ENCODE data around the gene RAB41. TPM values are rescaled to one million over a fixed set of nuclear protein-coding genes. Genes with fewer than 3 reads are reported as not detected.

RAB41 gene
- total RNA-seq, 1 experiment from 2014 or later: not detected

DNA sequence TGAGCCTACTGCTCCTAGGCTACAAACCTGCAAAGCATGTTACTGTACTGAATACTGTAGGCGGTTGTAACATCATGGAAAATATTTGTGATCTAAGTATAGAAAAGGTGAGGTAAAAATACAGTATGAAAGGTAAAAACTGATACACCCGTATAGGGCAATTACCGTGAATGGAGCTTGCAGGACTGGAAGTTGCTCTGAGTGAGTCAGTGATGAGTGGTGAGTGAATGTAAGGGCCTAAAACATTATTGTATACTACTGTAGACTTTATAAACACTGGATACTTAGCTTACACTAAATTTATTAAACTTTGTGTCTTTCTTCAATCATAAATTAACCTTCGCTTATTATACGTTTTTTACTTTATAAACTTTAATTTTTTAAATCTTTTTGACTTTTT lies 11.6 kb downstream of the RAB41 start:
- H3K79me2 ChIP-seq (ENCODE audit: low read length): peaks cover 84% of the 10 kb centered on the region
- peak overlapping the region; percentile 46; the same call in 1 of the 2 replicates for H2AFZ ChIP-seq (ENCODE audit: low read length)
- peak; percentile 59 for DNase-seq
- H3K36me3 ChIP-seq (ENCODE audit: low read depth, low read length): peaks cover 30% of the 10 kb centered on the region
- ChIA-PET CTCF (interaction anchor here (1.0 kb wide), 1 partner anchor 161 kb away, joined by 3 read pairs; the partner anchor contains the start of gene IGBP1), POLR2A (ENCODE audit: unreplicated experiment) (no interaction called here)
- peak overlapping the region; percentile 93 for H3K4me3 ChIP-seq (ENCODE audit: low read length)
- H3K27ac ChIP-seq (ENCODE audit: low read length): peak overlapping the region; percentile 29
- peaks cover 23% of the 10 kb centered on the region for H3K4me1 ChIP-seq (ENCODE audit: insufficient read depth, low read length)
- no peaks in the 10 kb centered on the region for H3K9me2 ChIP-seq (replicated peaks; ENCODE audit: low read length)
- peaks cover 15% of the 10 kb centered on the region for H4K20me1 ChIP-seq (ENCODE audit: low read length)
- intact Hi-C loops (cut with micrococcal nuclease): loop anchor here (5.0 to 10.0 kb wide), 2 partner anchors 39 to 159 kb away; partner anchors contain the start of gene IGBP1
- H3K27me3 ChIP-seq (ENCODE audit: low read length): no peaks in the 10 kb centered on the region
- peaks cover 5% of the 10 kb centered on the region for H3F3A ChIP-seq (ENCODE audit: low read length, unreplicated experiment)
- peak overlapping the region; percentile 94 for H3K4me2 ChIP-seq (ENCODE audit: low read length)
- TF ChIP-seq EZH2phosphoT487 (IDR thresholded peaks at IDR 0.05; ENCODE audit: borderline replicate concordance, low read length): no peak
- TF ChIP-seq, protein P1, sequence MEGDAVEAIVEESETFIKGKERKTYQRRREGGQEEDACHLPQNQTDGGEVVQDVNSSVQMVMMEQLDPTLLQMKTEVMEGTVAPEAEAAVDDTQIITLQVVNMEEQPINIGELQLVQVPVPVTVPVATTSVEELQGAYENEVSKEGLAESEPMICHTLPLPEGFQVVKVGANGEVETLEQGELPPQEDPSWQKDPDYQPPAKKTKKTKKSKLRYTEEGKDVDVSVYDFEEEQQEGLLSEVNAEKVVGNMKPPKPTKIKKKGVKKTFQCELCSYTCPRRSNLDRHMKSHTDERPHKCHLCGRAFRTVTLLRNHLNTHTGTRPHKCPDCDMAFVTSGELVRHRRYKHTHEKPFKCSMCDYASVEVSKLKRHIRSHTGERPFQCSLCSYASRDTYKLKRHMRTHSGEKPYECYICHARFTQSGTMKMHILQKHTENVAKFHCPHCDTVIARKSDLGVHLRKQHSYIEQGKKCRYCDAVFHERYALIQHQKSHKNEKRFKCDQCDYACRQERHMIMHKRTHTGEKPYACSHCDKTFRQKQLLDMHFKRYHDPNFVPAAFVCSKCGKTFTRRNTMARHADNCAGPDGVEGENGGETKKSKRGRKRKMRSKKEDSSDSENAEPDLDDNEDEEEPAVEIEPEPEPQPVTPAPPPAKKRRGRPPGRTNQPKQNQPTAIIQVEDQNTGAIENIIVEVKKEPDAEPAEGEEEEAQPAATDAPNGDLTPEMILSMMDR (conservative IDR thresholded peaks at IDR 0.05; ENCODE audit: low read depth, low read length): no peak
- TF ChIP-seq EZH2 (IDR thresholded peaks at IDR 0.05; ENCODE audit: low read length, unreplicated experiment): no peak
- peak; percentile 48 for ATAC-seq
- H3K9me3 ChIP-seq (ENCODE audit: low read length): no peaks in the 10 kb centered on the region
- no TSS peak for BruUV-seq (replicated peaks)
- H3K9ac ChIP-seq (ENCODE audit: low read length): no peak overlapping the region

DNA sequence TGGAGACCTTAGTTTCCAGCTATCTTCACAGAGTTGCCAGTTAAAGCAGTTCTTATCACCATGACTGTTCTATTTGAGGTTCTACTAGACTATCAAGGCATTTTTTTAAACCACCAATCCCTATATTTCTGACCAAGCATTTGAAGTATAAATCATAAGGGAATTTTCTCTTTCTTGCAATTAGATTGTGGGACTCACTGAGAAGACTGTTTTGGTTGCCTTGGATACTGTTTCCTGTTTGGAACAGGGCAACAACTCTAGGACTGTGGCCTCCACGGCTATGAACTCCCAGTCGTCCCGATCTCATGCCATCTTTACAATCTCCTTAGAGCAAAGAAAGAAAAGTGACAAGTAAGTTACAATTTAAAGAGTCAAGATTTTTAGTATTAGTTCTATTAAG lies 19.7 kb downstream of the RAB41 start:
- H2AFZ ChIP-seq (ENCODE audit: low read length): no peak overlapping the region
- DNase-seq (no peak), ATAC-seq (no peak)
- H3K4me1 ChIP-seq (ENCODE audit: insufficient read depth, low read length): no peaks in the 10 kb centered on the region
- CTCF ChIA-PET: no interaction called here
- H3K9ac ChIP-seq (ENCODE audit: low read length): no peak overlapping the region
- H3K36me3 ChIP-seq (ENCODE audit: low read depth, low read length): peaks cover 61% of the 10 kb centered on the region
- H4K20me1 ChIP-seq (ENCODE audit: low read length): no peaks in the 10 kb centered on the region
- no peaks in the 10 kb centered on the region for H3K9me3 ChIP-seq (ENCODE audit: low read length)
- peaks cover 26% of the 10 kb centered on the region; the same call in 1 of the 2 replicates for H3K79me2 ChIP-seq (ENCODE audit: low read length)
- H3K27ac ChIP-seq (ENCODE audit: low read length): no peak overlapping the region
- no peaks in the 10 kb centered on the region for H3K27me3 ChIP-seq (ENCODE audit: low read length)
- POLR2A ChIA-PET (ENCODE audit: unreplicated experiment): no interaction called here
- no peak for TF ChIP-seq EZH2phosphoT487 (IDR thresholded peaks at IDR 0.05; ENCODE audit: borderline replicate concordance, low read length)
- no peak for TF ChIP-seq EZH2 (IDR thresholded peaks at IDR 0.05; ENCODE audit: low read length, unreplicated experiment)
- TF ChIP-seq, protein P1 (conservative IDR thresholded peaks at IDR 0.05; ENCODE audit: low read depth, low read length): no peak
- no TSS peak for BruUV-seq (replicated peaks)
- no peak overlapping the region for H3K4me3 ChIP-seq (ENCODE audit: low read length)
- H3K4me2 ChIP-seq (ENCODE audit: low read length): no peak overlapping the region
- intact Hi-C loops (cut with micrococcal nuclease): no loop called here
- H3K9me2 ChIP-seq (replicated peaks; ENCODE audit: low read length): no peaks in the 10 kb centered on the region
- H3F3A ChIP-seq (ENCODE audit: low read length, unreplicated experiment): no peaks in the 10 kb centered on the region

DNA sequence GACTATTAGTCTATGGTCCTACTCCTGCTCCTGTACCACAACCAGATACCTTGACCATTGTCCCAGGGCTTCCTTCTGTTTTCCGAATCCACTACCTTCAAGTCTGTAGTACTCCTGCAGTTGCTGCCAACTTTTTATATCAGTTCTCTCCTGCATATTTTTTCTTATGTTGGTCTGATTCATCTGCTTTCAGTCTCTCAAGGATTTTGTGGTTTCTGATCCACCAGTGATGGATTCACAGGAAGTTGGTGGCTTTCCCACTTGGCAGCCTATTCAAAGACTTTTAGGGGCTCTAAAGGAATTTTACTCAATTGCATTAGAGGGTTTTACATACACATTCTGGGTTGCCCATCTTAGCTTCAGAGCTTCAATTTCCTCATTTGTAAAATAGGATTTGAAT lies 31.5 kb downstream of the RAB41 start:
- Histone ChIP-seq H3K27me3 (ENCODE audit: low read length) (no peaks in the 10 kb centered on the region), H3K4me1 (ENCODE audit: insufficient read depth, low read length) (no peaks in the 10 kb centered on the region), H3K36me3 (ENCODE audit: low read depth, low read length) (peaks cover 23% of the 10 kb centered on the region), H3K4me3 (ENCODE audit: low read length) (no peak overlapping the region), H2AFZ (ENCODE audit: low read length) (no peak overlapping the region), H3K27ac (ENCODE audit: low read length) (no peak overlapping the region), H3K4me2 (ENCODE audit: low read length) (no peak overlapping the region), H3K9ac (ENCODE audit: low read length) (no peak overlapping the region), H3K9me2 (replicated peaks; ENCODE audit: low read length) (no peaks in the 10 kb centered on the region), H3K79me2 (ENCODE audit: low read length) (peaks cover 46% of the 10 kb centered on the region), H4K20me1 (ENCODE audit: low read length) (0 out of 2 replicates have a peak, but pooled peaks cover 7% of the 10 kb centered on the region), H3K9me3 (ENCODE audit: low read length) (no peaks in the 10 kb centered on the region), H3F3A (ENCODE audit: low read length, unreplicated experiment) (no peaks in the 10 kb centered on the region)
- peak; percentile 3 for DNase-seq
- intact Hi-C loops (cut with micrococcal nuclease): no loop called here
- ATAC-seq: no peak
- TF ChIP-seq EZH2phosphoT487 (IDR thresholded peaks at IDR 0.05; ENCODE audit: borderline replicate concordance, low read length): no peak
- CTCF ChIA-PET: no interaction called here
- BruUV-seq (replicated peaks): no TSS peak
- POLR2A ChIA-PET (ENCODE audit: unreplicated experiment): no interaction called here

Measured in PC-3 (cell line).